ENCODE measurements around the gene TMEM273. TPM values are rescaled to one million over a fixed set of nuclear protein-coding genes. Genes with fewer than 3 reads are reported as not detected.

TMEM273 gene
- total RNA-seq, 1 donor from 2014 or later: not detected

- Histone ChIP-seq H3K27me3 (ENCODE audit: control insufficient read depth, insufficient read depth, low read length) (no peaks in the 10 kb centered on the region), H3K4me3 (ENCODE audit: low read depth, low read length) (no peak overlapping the region), H3K36me3 (ENCODE audit: control insufficient read depth, insufficient read depth, low read length) (no peaks in the 10 kb centered on the region)
- TF ChIP-seq CTCF (IDR thresholded peaks at IDR 0.05; ENCODE audit: insufficient read depth, low read length, severe bottlenecking): no peak
- DNase-seq (ENCODE audit: low read depth) (no peak), FAIRE-seq (no peak)
These were observed 55.8 kb downstream of the TMEM273 start for GRCh38 chr10:49132362-49132737.

- Histone ChIP-seq H3K27me3 (ENCODE audit: control insufficient read depth, insufficient read depth, low read length) (no peaks in the 10 kb centered on the region), H3K36me3 (ENCODE audit: control insufficient read depth, insufficient read depth, low read length) (no peaks in the 10 kb centered on the region), H3K4me3 (ENCODE audit: low read depth, low read length) (no peak overlapping the region)
- no peak for TF ChIP-seq CTCF (IDR thresholded peaks at IDR 0.05; ENCODE audit: insufficient read depth, low read length, severe bottlenecking)
- DNase-seq (ENCODE audit: low read depth) (no peak), FAIRE-seq (no peak)
These were observed 56.5 kb downstream of the TMEM273 start for GRCh38 chr10:49131507-49132361.

- FAIRE-seq (no peak), DNase-seq (ENCODE audit: low read depth) (no peak)
- Histone ChIP-seq H3K36me3 (ENCODE audit: control insufficient read depth, insufficient read depth, low read length) (no peaks in the 10 kb centered on the region), H3K27me3 (ENCODE audit: control insufficient read depth, insufficient read depth, low read length) (no peaks in the 10 kb centered on the region), H3K4me3 (ENCODE audit: low read depth, low read length) (no peak overlapping the region)
- TF ChIP-seq CTCF (IDR thresholded peaks at IDR 0.05; ENCODE audit: insufficient read depth, low read length, severe bottlenecking): no peak
These were observed 58.8 kb downstream of the TMEM273 start for GRCh38 chr10:49129376-49129775.

DNA sequence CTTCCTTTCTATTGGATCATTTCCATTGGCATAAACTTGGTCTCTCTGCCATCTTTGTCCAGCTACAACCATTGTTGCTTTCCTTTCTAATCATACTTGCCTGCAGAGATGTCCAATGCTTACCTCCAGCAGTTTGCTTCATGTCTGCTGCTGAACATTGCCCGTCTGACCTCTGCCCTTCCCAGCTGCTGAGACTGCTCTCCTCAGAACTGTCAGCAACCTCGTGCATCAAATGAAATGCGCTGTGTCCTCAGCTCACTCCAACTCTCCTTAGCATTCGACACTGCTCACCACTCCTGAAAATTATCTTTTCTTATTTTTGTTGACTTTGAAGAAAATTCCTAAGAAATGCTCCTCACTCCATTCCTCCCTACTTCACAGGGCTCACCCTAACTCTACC lies 59.3 kb downstream of the TMEM273 start:
- Histone ChIP-seq H3K4me3 (ENCODE audit: low read depth, low read length) (no peak overlapping the region), H3K36me3 (ENCODE audit: control insufficient read depth, insufficient read depth, low read length) (no peaks in the 10 kb centered on the region), H3K27me3 (ENCODE audit: control insufficient read depth, insufficient read depth, low read length) (no peaks in the 10 kb centered on the region)
- TF ChIP-seq CTCF (IDR thresholded peaks at IDR 0.05; ENCODE audit: insufficient read depth, low read length, severe bottlenecking): no peak
- FAIRE-seq: no peak
- no peak for DNase-seq (ENCODE audit: low read depth)

GRCh38 chr10:49123981-49124950 lies 63.9 kb downstream of the TMEM273 start:
- DNase-seq (ENCODE audit: low read depth) (no peak), FAIRE-seq (no peak)
- TF ChIP-seq CTCF (IDR thresholded peaks at IDR 0.05; ENCODE audit: insufficient read depth, low read length, severe bottlenecking): no peak
- Histone ChIP-seq H3K27me3 (ENCODE audit: control insufficient read depth, insufficient read depth, low read length) (no peaks in the 10 kb centered on the region), H3K36me3 (ENCODE audit: control insufficient read depth, insufficient read depth, low read length) (no peaks in the 10 kb centered on the region), H3K4me3 (ENCODE audit: low read depth, low read length) (no peak overlapping the region)

Measured in bronchial epithelial cell (primary cell).